ENCODE data around the gene METTL6.

DNA sequence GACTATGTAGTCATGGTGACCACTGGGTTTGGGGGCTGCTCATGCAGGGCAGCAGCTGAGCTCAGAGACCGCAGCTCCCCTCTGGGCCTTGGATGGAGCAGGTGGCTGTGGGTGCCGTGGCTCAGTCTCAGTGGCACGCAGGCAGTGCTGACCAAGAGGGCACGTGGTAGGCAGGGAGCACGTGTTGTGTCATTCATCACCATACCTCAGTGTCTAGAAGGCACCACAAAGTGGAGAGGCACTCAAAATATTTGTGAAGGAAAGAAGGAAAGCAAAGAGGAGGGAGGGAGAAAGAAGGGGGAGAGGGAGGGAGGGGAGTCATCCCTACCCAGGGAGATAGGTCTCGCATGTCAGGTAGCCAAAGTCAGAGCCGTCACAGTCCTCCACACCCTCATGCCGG is 26.2 kb upstream of the METTL6 start:
- TF ChIP-seq EZH2 (IDR thresholded peaks at IDR 0.05; ENCODE audit: insufficient read depth, poor library complexity, severe bottlenecking) (no peak), EZH2phosphoT487 (IDR thresholded peaks at IDR 0.05; ENCODE audit: insufficient read depth, low read depth) (no peak)

All from GM23248 (cell line).